GM10266 (cell line): ENCODE data around the gene ABCB9.

Source experiments
- DNase-seq: peaks from one replicate; pipeline ENCODE4 v3.0.0; 2012; ENCODE audit errors: extremely low spot score
- TF ChIP-seq, protein P1 (sequence below): IDR thresholded peaks from 2 replicates; pipeline ENCODE4 v1.5.1; 2012; ENCODE audit warnings: mild to moderate bottlenecking, low read depth; ENCODE audit not compliant: control insufficient read depth, insufficient read depth; ENCODE audit errors: missing control alignments

The ABCB9 gene

DNA sequence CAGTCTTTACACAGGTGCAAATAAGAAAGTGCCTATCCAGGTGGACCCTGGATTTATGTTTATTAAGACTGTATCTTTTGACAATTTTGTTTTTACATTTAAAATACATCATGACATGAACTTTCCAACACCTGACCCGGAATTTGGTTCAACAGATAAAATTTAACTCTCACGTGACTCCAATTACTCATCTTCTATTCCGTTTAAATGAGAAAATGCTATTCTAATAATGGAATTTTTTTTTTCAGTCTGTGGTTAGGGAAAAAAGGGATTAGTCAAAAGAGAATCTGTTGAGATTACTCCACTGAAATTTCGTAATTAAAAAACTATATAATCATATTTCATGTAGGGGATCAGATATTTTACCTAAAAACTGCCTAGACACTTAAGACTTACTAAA lies 81.4 kb downstream of the ABCB9 start:
- TF ChIP-seq, protein P1, sequence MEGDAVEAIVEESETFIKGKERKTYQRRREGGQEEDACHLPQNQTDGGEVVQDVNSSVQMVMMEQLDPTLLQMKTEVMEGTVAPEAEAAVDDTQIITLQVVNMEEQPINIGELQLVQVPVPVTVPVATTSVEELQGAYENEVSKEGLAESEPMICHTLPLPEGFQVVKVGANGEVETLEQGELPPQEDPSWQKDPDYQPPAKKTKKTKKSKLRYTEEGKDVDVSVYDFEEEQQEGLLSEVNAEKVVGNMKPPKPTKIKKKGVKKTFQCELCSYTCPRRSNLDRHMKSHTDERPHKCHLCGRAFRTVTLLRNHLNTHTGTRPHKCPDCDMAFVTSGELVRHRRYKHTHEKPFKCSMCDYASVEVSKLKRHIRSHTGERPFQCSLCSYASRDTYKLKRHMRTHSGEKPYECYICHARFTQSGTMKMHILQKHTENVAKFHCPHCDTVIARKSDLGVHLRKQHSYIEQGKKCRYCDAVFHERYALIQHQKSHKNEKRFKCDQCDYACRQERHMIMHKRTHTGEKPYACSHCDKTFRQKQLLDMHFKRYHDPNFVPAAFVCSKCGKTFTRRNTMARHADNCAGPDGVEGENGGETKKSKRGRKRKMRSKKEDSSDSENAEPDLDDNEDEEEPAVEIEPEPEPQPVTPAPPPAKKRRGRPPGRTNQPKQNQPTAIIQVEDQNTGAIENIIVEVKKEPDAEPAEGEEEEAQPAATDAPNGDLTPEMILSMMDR, result no peak
- no peak for DNase-seq

DNA sequence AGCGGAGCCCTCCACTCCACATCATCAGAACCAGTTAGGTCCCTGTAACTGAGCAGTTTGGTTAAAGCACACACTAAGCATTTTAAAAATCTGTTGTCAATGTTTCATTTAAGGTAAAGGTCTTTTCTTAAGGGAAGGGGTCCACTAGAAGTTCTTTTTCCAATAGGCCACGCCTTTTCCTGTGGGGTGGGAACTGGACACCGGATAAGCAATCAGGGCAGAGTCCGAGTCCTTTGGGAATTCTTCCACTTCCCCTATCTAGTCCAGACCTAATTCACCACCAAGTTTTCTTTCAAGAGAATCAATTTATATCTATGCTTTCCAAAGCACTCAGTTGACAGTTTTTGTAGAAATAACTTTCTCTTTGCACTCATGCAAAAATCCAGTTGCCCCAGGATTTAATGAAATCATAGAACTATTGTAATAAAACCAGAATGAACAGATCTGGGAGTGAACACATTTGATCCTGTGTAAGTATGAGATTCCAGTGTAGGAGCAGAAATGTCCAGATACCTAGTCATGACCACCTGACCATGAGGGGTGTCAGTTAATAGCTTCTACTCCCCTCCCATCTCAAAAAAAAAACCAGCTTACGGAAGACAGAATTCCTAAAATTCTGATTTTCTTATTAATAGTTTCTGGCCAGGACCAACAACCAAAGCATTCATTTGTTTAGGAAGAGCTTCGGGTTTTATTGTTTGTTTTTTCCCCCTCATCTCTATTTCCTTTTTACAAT lies 82.0 kb downstream of the ABCB9 start:
- no peak for DNase-seq
- TF ChIP-seq, protein P1, result no peak

DNA sequence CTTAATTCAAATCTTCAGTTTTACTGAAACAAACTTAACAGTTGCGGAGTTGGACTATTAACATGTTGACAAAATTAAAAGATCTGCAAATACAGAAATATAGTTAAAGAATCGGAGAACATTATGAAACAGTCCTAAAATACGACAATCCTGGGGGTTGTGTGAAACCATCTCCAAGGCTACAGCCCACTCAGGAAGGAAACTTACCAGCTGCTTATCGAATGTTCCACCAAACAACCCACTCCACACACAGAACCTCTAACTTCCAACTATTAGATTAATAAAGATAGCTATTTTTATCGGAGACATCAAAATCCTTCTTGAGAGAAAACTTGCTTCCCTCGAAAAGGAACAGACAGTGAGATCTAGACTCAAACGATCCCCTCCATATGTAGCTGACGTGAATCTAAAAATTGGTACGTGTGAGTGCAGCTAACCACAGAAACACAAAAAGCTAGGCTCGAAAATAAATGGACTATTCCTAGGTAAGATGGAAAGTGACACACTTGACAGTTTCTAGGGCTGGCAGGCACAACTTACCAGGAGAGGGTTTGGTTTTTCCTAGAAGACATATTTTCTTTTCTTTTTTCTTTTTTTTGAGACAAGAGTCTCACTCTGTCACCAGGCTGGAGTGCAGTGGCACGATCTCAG lies 83.2 kb downstream of the ABCB9 start:
- TF ChIP-seq, protein P1, result no peak
- DNase-seq, result no peak

DNA sequence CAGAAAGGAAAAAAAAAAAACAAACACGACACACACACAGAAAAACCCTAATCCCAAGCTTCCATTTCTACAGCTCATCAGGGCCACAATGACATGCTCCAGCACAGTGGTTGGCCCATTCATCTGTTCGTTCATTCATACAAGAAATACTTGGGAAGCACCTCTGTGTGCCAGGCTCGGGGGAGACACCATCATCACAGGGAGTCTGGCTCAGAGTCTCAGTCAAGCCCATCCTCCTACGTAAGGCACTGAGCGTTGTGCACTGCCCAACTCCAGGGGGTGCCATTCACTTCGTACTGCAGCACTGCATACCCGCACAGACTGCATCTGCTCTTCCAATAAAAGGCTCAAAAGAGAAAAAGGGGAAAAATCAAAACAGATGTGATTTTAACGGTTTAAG lies 85.6 kb downstream of the ABCB9 start:
- DNase-seq, result no peak
- TF ChIP-seq, protein P1, result peak; percentile 36

DNA sequence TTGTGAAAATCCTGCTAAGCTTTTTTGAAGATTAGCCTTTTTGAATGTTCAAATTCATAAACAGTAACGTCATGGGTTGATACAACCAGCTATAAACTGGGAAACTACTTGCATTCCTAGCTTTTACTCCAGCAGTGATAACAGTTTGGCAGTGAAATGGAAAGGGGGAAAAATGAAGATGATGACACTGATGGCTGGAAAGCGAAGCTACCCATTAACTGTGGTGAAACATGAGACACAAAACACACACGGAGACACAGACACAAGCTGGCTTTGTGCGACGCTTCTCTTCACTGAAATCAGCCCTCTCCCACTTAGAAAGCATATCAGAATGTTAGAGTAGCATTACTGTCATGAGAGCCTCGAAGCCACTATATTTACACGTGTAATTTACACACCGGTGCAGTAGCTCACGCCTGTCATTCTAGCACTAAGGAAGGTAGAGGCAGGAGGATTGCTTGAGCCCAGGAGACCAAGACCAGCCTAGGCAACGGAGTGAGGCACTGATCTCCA lies 86.1 kb downstream of the ABCB9 start:
- no peak for DNase-seq
- TF ChIP-seq, protein P1, result no peak
